ENCODE results near the gene OR4B1. TPM values are rescaled to one million over a fixed set of nuclear protein-coding genes. Genes with fewer than 3 reads are reported as not detected.

The OR4B1 gene
- total RNA-seq, 1 experiment from 2014 or later: not detected

- no peak for DNase-seq
- Histone ChIP-seq H3K4me2 (ENCODE audit: insufficient read depth, insufficient read length, low read length) (no peak overlapping the region), H3T11ph (ENCODE audit: low read length) (no peak overlapping the region)
These were observed 46.1 kb upstream of the OR4B1 start for GRCh38 chr11:48170241-48171233.

More at GRCh38 chr11:48170241-48171233, 46.1 kb upstream of the OR4B1 start:
- Histone ChIP-seq H2AK5ac (ENCODE audit: insufficient read length, low read length) (no peak overlapping the region), H2BK20ac (ENCODE audit: low read depth, low read length, poor library complexity, severe bottlenecking) (no peak overlapping the region), H3K14ac (ENCODE audit: insufficient read depth, low read length) (no peak overlapping the region), H3K27ac (ENCODE audit: insufficient read length, low read depth, low read length) (no peak overlapping the region), H4K91ac (ENCODE audit: insufficient read length, low read depth, low read length) (no peak overlapping the region), H3K9me3 (ENCODE audit: control insufficient read depth, low read depth, low read length) (no peaks in the 10 kb centered on the region), H4K20me1 (ENCODE audit: control insufficient read depth, insufficient read depth, insufficient read length) (no peaks in the 10 kb centered on the region), H3K23ac (ENCODE audit: insufficient read length, low read depth, low read length) (no peak overlapping the region), H3K79me1 (ENCODE audit: insufficient read depth, low read depth, low read length, poor library complexity, severe bottlenecking) (no peaks in the 10 kb centered on the region), H2BK15ac (ENCODE audit: low read depth, low read length) (no peak overlapping the region), H4K8ac (replicated peaks; ENCODE audit: insufficient read length, low read depth, low read length) (no peak overlapping the region), H3K23me2 (ENCODE audit: insufficient read length, low read depth, low read length, poor library complexity, severe bottlenecking) (no peaks in the 10 kb centered on the region), H3K27me3 (ENCODE audit: insufficient read depth, low read length) (no peaks in the 10 kb centered on the region), H2AFZ (ENCODE audit: low read length) (no peak overlapping the region), H3K9ac (ENCODE audit: extremely low read depth, insufficient read length, low read length) (no peak overlapping the region), H2BK120ac (ENCODE audit: low read depth, low read length, poor library complexity, severe bottlenecking) (no peak overlapping the region), H3K4ac (ENCODE audit: low read depth, low read length) (no peak overlapping the region), H2BK12ac (ENCODE audit: insufficient read length, low read depth, low read length) (no peak overlapping the region), H2BK5ac (ENCODE audit: insufficient read length, low read length) (no peak overlapping the region), H3K4me1 (ENCODE audit: insufficient read depth, low read length) (no peaks in the 10 kb centered on the region), H3K79me2 (ENCODE audit: insufficient read depth, low read length) (no peaks in the 10 kb centered on the region), H4K5ac (ENCODE audit: insufficient read length, low read depth, low read length) (no peak overlapping the region), H3K56ac (ENCODE audit: insufficient read length, low read depth, low read length) (no peak overlapping the region), H3K18ac (ENCODE audit: insufficient read length, low read depth, low read length) (no peak overlapping the region)
- Mint-ChIP-seq H3K27me3 (ENCODE audit: low read depth) (no peaks in the 10 kb centered on the region), H3K27ac (peak overlapping the region in 1 of 3 experiments; percentile 62; a peak in 1 of 7 replicates), H3K4me3 (no peak overlapping the region), H3K9me3 (peaks cover 4 to 11% of the 10 kb centered on the region in 2 experiments), H3K36me3 (ENCODE audit: insufficient read depth in 1 of 3, low read depth in 3 of 3) (peaks cover 0 to 5% (median 3%) of the 10 kb centered on the region in 3 experiments; a peak in 6 of 7 replicates), H3K4me1 (no peaks in the 10 kb centered on the region)
- no peak for TF ChIP-seq CTCF (conservative IDR thresholded peaks at IDR 0.05)
- WGBS (ENCODE audit: extremely low coverage, insufficient read length, low lambda C conversion rate): no CpG with 5 or more reads among the region's 10 CpGs

All from H9 (cell line).